K562 (cell line): ENCODE data around the gene PRSS22. TPM values are rescaled to one million over a fixed set of nuclear protein-coding genes. Genes with fewer than 3 reads are reported as not detected.

ENCODE experiments used
- ATAC-seq: fragments of 200-7000 bp; cut with Tn5 transposase; 3 replicates; pipeline ENCODE4 v1.9.1; 2020; ENCODE audit warnings: moderate library complexity
- BruUV-seq: library from RNA; stranded (reverse); fragments of 400-500 nt; replicated peaks from 2 replicates; lab custom pipeline; 2021; lab: Mats Ljungman, UMichigan
- CTCF ChIA-PET: fragments of 300-600 bp; formaldehyde crosslinking; extraction: SDS; loops from one replicate; lab custom pipeline; 2021; ENCODE audit warnings: low intra/inter-chr PET ratio; lab: Yijun Ruan, JAX
- POLR2A ChIA-PET: fragments of 300-600, 350-650 bp; sonication (Branson Sonifier 250); formaldehyde crosslinking; extraction: SDS; loops from one replicate; lab custom pipeline; 2021; ENCODE audit warnings: antibody characterized with exemption, inconsistent platforms; lab: Yijun Ruan, JAX
- DNase-seq, 4 experiments: peaks; one replicate each; pipeline versions ENCODE4 v3.0.0 to v3.0.0-alpha.2; 2011 to 2018; ENCODE audit warnings: low spot score in 3 of 4, mixed read lengths in 3 of 4; ENCODE audit errors: extremely low read depth in 1 of 4
- FAIRE-seq: peaks from 2 replicates; lab custom pipeline; 2011; peaks lifted over from hg19 to GRCh38; lab: Jason Lieb, UNC
- H2AFZ ChIP-seq: 2 replicates; pipeline ENCODE4 v1.6.0; 2011; ENCODE audit warnings: low read depth, low read length, control low read depth, inconsistent platforms
- H3K27ac ChIP-seq: fragments of 200-600 bp; 3 replicates; pipeline ENCODE4 v1.8.0; 2011; ENCODE audit warnings: low read depth, mild to moderate bottlenecking, control low read depth, inconsistent platforms, low read length, moderate library complexity, mixed read lengths; ENCODE audit errors: extremely low read depth
- H3K27me3 ChIP-seq, 2 experiments: fragments of 300-600 bp in 1 of 2; 2 replicates in 1 of 2; 3 replicates in 1 of 2; pipeline versions ENCODE4 v1.6.0 to v1.8.0; 2011; ENCODE audit warnings: inconsistent platforms in 2 of 2, low read length in 2 of 2, mild to moderate bottlenecking in 1 of 2, mixed read lengths in 1 of 2, moderate library complexity in 1 of 2; ENCODE audit not compliant: control insufficient read depth in 2 of 2, insufficient read depth in 2 of 2
- H3K36me3 ChIP-seq: fragments of 300-600 bp; 3 replicates; pipeline ENCODE4 v1.8.0; 2011; ENCODE audit warnings: mild to moderate bottlenecking, low read length, inconsistent platforms; ENCODE audit not compliant: control insufficient read depth, insufficient read depth
- H3K4me1 ChIP-seq, 2 experiments: fragments of 200-600 bp in 1 of 2; replicated peaks in 1 of 2; 2 replicates in 1 of 2; 3 replicates in 1 of 2; pipeline versions ENCODE4 v1.5.1 to v1.8.0; 2011; ENCODE audit warnings: inconsistent platforms in 2 of 2, low read length in 2 of 2, mild to moderate bottlenecking in 1 of 2, mixed read lengths in 1 of 2, moderate library complexity in 1 of 2; ENCODE audit not compliant: control insufficient read depth in 2 of 2, insufficient read depth in 2 of 2
- H3K4me2 ChIP-seq: 2 replicates; pipeline ENCODE4 v1.6.1; 2011; ENCODE audit warnings: low read length, control low read depth, inconsistent platforms, mixed read lengths; ENCODE audit not compliant: insufficient read depth
- H3K4me3 ChIP-seq: fragments of 200-600 bp; sonication (generic), shearing (Covaris generic); 2 replicates; pipeline ENCODE4 v1.5.1; 2016; ENCODE audit warnings: control low read depth, inconsistent platforms
- H3K79me2 ChIP-seq: fragments of 200-600 bp; 3 replicates; pipeline ENCODE4 v1.8.0; 2011; ENCODE audit warnings: low read length, inconsistent platforms; ENCODE audit not compliant: control insufficient read depth, insufficient read depth
- H3K9ac ChIP-seq, 2 experiments: 2 replicates each; pipeline versions ENCODE4 v1.6.0 to v1.6.1; 2011; ENCODE audit warnings: low read depth in 2 of 2, low read length in 2 of 2, control low read depth in 1 of 2, inconsistent platforms in 1 of 2, mild to moderate bottlenecking in 1 of 2, mixed read lengths in 1 of 2; ENCODE audit not compliant: insufficient read depth in 1 of 2
- H3K9me1 ChIP-seq: one replicate; pipeline ENCODE4 v1.6.0; 2011; ENCODE audit warnings: inconsistent platforms, mild to moderate bottlenecking, low read length, moderate library complexity; ENCODE audit not compliant: control insufficient read depth, insufficient read depth
- H3K9me3 ChIP-seq: replicated peaks from 2 replicates; pipeline ENCODE4 v1.5.1; 2011; ENCODE audit warnings: low read depth, low read length, inconsistent platforms; ENCODE audit not compliant: control insufficient read depth, insufficient read depth
- H4K20me1 ChIP-seq: replicated peaks from 2 replicates; pipeline ENCODE4 v1.6.1; 2011; ENCODE audit warnings: low read length, inconsistent platforms, mixed read lengths; ENCODE audit not compliant: control insufficient read depth, insufficient read depth
- BRD4 ChIP-seq: fragments of 200-600 bp; sonication (generic); IDR thresholded peaks from 2 replicates; pipeline ENCODE4 v1.6.1; 2017; ENCODE audit warnings: inconsistent platforms
- FOXA3 ChIP-seq, 2 experiments: fragments of 450-650 bp in 1 of 2; sonication (generic) in 1 of 2; formaldehyde crosslinking; IDR thresholded peaks in 1 of 2; conservative IDR thresholded peaks in 1 of 2; 2 replicates each; pipeline versions ENCODE4 v1.4.0 to v1.8.0; 2020 to 2022; ENCODE audit warnings: mild to moderate bottlenecking in 2 of 2, missing genetic modification reagents in 1 of 2
- GATAD2B ChIP-seq: fragments of 450-650 bp; IDR thresholded peaks from 2 replicates; pipeline ENCODE4 v1.6.1; 2017; ENCODE audit warnings: mild to moderate bottlenecking, borderline replicate concordance
- HDAC2 ChIP-seq: fragments of 450-650 bp; IDR thresholded peaks from 2 replicates; pipeline ENCODE4 v1.6.1; 2016; ENCODE audit warnings: mild to moderate bottlenecking
- HLTF ChIP-seq: fragments of 450-650 bp; IDR thresholded peaks from 2 replicates; pipeline ENCODE4 v1.6.1; 2016
- HNRNPK ChIP-seq: fragments of 200-400 bp; formaldehyde crosslinking; IDR thresholded peaks from one replicate; pipeline ENCODE4 v1.6.1; 2018; ENCODE audit warnings: mild to moderate bottlenecking, low read depth, low read length; ENCODE audit not compliant: poor library complexity, severe bottlenecking
- HNRNPL ChIP-seq: fragments of 200-400 bp; formaldehyde crosslinking; IDR thresholded peaks from 2 replicates; pipeline ENCODE4 v1.6.1; 2017; ENCODE audit warnings: low read depth, mild to moderate bottlenecking, low read length
- KAT2B ChIP-seq: IDR thresholded peaks from one replicate; pipeline ENCODE4 v1.6.1; 2012; ENCODE audit warnings: low read depth, mild to moderate bottlenecking, control low read depth, inconsistent platforms, low read length, moderate library complexity
- MTA3 ChIP-seq: fragments of 450-650 bp; formaldehyde crosslinking; IDR thresholded peaks from 2 replicates; pipeline ENCODE4 v1.6.1; 2017; ENCODE audit warnings: mild to moderate bottlenecking, borderline replicate concordance
- SIN3B ChIP-seq: fragments of 450-650 bp; IDR thresholded peaks from 2 replicates; pipeline ENCODE4 v1.6.1; 2017; ENCODE audit warnings: low read depth, mild to moderate bottlenecking, moderate library complexity
- SIRT6 ChIP-seq: IDR thresholded peaks from one replicate; pipeline ENCODE4 v1.6.1; 2012; ENCODE audit warnings: low read depth, mild to moderate bottlenecking, control low read depth, inconsistent platforms, low read length, moderate library complexity
- XRCC3 ChIP-seq: fragments of 450-650 bp; IDR thresholded peaks from 2 replicates; pipeline ENCODE4 v1.6.1; 2017; ENCODE audit warnings: mild to moderate bottlenecking, moderate library complexity
- WGBS: fragments of 100-300 bp; shearing (Covaris generic); methylation state at CpG from one replicate; pipeline ENCODE4 v1.1.6; 2016; ENCODE audit warnings: low coverage, mixed read lengths; ENCODE audit not compliant: insufficient coverage; ENCODE audit errors: missing lambda C conversion rate; 5-methylcytosine and 5-hydroxymethylcytosine counted together
- in situ Hi-C: fragments of 300-500 bp; cut with MboI; formaldehyde crosslinking; loops from 4 replicates; pipeline ENCODE4 v1.15.0; 2018; ENCODE audit warnings: inconsistent platforms, mixed read lengths
- intact Hi-C: fragments of 100-400 bp; cut with micrococcal nuclease; formaldehyde crosslinking; loops from 2 replicates; pipeline ENCODE4 v1.14.2; 2022
- polyA plus RNA-seq, 8 experiments: library from polyadenylated mRNA; depleted of rRNA in 4 of 8; stranded (reverse) in 5 of 8; unstranded in 3 of 8; fragments of >200 nt; fragmentation: Nextera tagmentation in 2 of 8; fragmentation: Illumina TruSeq in 1 of 8; extraction: Ambion mirVana in 2 of 8; extraction: Trizol in 1 of 8; gene quantifications; 2 replicates each; pipeline versions ENCODE4 v1.2.1 to v1.2.3, GENCODE V29; 2011 to 2014; ENCODE audit warnings: inconsistent platforms in 1 of 8, missing spikeins in 1 of 8
- total RNA-seq, 7 experiments: library from RNA; depleted of rRNA in 6 of 7; stranded (reverse); fragments of >200 nt in 6 of 7; fragmentation: Illumina TruSeq in 2 of 7; extraction: Trizol in 2 of 7; gene quantifications; 2 replicates each; pipeline versions ENCODE4 v1.2.1 to v1.2.3, GENCODE V29; 2011 to 2021; ENCODE audit warnings: low replicate concordance in 1 of 7
- TF ChIP-seq, protein P1 (sequence below): sonication (generic); formaldehyde crosslinking; IDR thresholded peaks from 2 replicates; pipeline ENCODE4 v1.8.1; 2023; ENCODE audit warnings: mild to moderate bottlenecking, missing genetic modification reagents, moderate library complexity
- TF ChIP-seq, protein P2 (sequence below): fragments of 450-650 bp; IDR thresholded peaks from 2 replicates; pipeline ENCODE4 v1.6.1; 2016; ENCODE audit warnings: borderline replicate concordance

PRSS22 gene
- total and polyA plus RNA-seq, 9 of the 15 experiments (the other 6 are each of a cell fraction or from before 2014, with no cell fraction given): 0.13 to 0.42 TPM; not detected in 7

DNA sequence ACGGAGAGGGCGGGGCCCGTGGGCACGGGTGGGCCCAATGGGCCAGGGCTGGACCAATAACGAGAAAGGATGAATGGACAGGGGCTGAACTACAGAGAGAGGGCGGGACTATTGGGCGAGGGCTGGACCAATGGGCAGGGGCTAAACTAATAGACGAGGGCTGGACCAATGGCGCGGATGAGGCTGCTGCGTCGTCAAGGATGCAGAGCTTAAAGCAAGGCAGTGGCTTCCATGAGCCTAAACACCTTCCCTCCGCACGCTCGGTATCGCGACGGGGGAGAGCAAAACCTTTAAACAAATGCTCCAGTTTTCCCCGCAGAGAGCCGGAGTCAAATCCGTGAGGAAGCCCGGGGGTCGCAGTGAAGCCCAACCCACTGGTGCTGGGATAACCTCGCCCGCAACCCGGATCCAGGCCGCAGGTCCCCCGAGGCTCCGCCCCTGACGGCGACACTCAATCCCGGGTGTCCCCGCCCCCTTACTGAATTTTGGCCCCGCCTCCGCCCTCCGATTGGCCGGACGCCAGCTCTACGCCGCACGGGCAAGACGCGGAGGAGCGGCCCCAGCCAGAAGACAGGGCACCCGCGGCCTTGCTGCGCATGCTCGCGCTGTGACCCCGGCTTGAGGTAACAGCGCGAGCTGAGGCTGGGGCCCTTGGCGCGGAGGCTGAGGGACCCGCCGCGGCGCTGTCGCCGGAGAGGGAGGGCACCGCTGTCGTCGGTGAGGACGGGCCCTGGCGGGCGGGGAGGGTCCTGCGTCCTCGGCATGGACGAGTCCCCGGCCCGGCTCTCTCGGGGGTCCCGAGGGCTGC, 24.9 kb upstream of the PRSS22 start, which contains the start of gene FLYWCH2 (continued):
- TF ChIP-seq, protein P1, sequence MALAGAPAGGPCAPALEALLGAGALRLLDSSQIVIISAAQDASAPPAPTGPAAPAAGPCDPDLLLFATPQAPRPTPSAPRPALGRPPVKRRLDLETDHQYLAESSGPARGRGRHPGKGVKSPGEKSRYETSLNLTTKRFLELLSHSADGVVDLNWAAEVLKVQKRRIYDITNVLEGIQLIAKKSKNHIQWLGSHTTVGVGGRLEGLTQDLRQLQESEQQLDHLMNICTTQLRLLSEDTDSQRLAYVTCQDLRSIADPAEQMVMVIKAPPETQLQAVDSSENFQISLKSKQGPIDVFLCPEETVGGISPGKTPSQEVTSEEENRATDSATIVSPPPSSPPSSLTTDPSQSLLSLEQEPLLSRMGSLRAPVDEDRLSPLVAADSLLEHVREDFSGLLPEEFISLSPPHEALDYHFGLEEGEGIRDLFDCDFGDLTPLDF (CRISPR knock-in tag): peak; percentile 23; the same call in 1 of the 2 replicates
- TF ChIP-seq HLTF: no peak
- no peak for TF ChIP-seq KAT2B
- no peak for TF ChIP-seq SIRT6

DNA sequence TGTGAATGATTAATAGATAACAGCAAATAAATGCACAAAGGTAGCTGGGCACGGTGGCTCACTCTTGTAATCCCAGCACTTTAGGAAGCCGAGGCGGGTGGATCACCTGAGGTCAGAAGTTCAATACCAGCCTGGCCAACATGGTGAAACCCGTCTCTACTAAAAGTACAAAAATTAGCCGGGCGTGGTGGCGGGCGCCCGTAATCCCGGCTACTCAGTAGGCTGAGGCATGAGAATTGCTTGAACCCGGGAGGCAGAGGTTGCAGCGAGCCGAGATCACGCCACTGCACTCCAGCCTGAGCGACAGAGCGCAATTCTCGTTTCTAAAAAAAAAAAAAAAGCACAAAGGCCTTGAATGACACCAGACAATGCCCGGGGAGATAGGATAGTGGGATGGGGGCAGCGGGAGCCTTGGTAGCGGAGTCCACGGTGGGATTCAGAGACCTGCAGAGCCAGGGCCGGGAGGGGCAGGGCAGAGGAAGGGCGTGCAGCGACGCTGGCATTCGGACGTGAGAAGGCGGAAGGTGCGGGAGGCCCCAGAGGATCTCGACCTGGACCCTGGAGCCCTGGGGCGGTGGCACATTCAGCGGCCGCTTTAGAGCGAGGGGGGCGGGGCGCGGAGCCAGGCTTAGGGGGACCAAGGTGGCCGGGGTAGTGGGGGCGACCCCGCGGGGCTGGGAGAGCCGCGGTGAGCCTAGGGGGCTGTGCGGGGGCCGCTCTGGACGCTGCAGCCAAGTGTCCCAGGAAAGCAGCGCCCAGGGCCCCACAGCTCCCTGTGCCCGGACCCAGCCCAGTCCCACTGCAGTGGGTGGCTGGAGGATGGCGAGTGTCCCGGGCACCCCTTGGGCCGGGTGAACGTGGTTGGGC, 24.0 kb upstream of the PRSS22 start:
- 43% methylated on average over 32 of the region's 52 CpGs for WGBS
- FAIRE-seq: no peak

More for the DNA sequence above, 24.0 kb upstream of the PRSS22 start:
- intact Hi-C loops (loop anchor here (2.0 kb wide), 1 partner anchor 23 kb away; no protein-coding TSS in a partner anchor), in situ Hi-C loops (no loop called here)
- Histone ChIP-seq H3K4me3 (peak overlapping the region; percentile 60), H3K9me1 (no peaks in the 10 kb centered on the region), H3K79me2 (peaks cover 6% of the 10 kb centered on the region; the same call in 2 of the 3 replicates), H3K9me3 (peaks cover 6% of the 10 kb centered on the region), H3K27ac (no peak overlapping the region), H3K9ac (peak overlapping the region; percentile 24 to 83; a peak in 3 of 4 replicates), H2AFZ (peak overlapping the region; percentile 88), H3K36me3 (no peaks in the 10 kb centered on the region), H3K4me1 (peaks cover 0 to 26% of the 10 kb centered on the region in 2 experiments; a peak in 3 of 5 replicates), H3K4me2 (peak overlapping the region; percentile 86), H3K27me3 (no peaks in the 10 kb centered on the region), H4K20me1 (no peaks in the 10 kb centered on the region)
- BruUV-seq: no TSS peak
- ChIA-PET POLR2A (interaction anchor here (0.6 to 1.5 kb wide), 6 partner anchors 9 to 104 kb away, joined by 3 to 9 read pairs (median 4); no protein-coding TSS in a partner anchor), CTCF (interaction anchor here (1.2 kb wide), 1 partner anchor 38 kb away, joined by 3 read pairs; no protein-coding TSS in a partner anchor)
- DNase-seq: no peak
- TF ChIP-seq MTA3 (peak; percentile 61; the same call in 1 of the 2 replicates), GATAD2B (no peak), HNRNPK (no peak), HNRNPL (peak; percentile 64; the same call in 1 of the 2 replicates), FOXA3 (CRISPR knock-in tag; conservative IDR thresholded peaks at IDR 0.05 in 1 of 2, IDR thresholded peaks at IDR 0.05 in 1 of 2) (no peak), XRCC3 (no peak), SIN3B (no peak), BRD4 (no peak), HDAC2 (0 out of 2 replicates have a peak, but pooled peaks have one; percentile 7)
- TF ChIP-seq, protein P2, sequence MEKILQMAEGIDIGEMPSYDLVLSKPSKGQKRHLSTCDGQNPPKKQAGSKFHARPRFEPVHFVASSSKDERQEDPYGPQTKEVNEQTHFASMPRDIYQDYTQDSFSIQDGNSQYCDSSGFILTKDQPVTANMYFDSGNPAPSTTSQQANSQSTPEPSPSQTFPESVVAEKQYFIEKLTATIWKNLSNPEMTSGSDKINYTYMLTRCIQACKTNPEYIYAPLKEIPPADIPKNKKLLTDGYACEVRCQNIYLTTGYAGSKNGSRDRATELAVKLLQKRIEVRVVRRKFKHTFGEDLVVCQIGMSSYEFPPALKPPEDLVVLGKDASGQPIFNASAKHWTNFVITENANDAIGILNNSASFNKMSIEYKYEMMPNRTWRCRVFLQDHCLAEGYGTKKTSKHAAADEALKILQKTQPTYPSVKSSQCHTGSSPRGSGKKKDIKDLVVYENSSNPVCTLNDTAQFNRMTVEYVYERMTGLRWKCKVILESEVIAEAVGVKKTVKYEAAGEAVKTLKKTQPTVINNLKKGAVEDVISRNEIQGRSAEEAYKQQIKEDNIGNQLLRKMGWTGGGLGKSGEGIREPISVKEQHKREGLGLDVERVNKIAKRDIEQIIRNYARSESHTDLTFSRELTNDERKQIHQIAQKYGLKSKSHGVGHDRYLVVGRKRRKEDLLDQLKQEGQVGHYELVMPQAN: no peak
- ATAC-seq: peak; percentile 1; the same call in 1 of the 3 replicates
